ENCODE data around the gene ACACA.
"Not testable (repeated sequence)": the region's sequence is repeated elsewhere in the genome, so short reads cannot be mapped to it uniquely, and the experiment has no call there.

The ACACA gene

DNA sequence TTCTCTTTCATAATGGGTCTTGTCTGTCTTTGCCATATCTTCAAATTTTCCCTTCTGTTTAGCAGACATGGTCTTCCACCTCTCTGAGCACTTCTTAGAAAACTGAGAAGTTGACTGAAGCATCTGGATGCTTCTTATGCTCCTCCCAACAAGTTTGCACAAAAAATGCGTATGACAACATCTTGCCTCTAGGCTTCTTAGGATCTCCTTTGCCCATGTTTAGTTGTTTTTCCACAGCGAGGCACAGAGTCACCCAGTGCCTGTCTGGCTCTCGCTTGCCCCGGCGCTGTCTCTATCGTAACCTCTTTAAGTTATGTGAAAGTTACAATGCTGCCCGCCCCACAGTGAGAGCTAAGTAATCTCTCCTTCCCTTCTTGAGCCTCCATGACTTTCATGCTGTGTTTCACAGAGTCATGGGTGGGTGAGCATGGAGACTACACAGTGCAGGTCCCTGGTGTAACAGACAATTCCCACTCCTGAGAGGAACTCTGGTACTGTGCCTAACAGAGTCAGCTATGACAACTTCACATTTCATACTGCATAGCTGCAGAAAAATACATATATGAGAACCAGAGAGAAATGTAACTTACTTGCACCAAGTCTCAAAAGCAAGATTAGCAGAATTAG is 262.4 kb downstream of the ACACA start:
- H3K27ac ChIP-seq, result no peak overlapping the region

DNA sequence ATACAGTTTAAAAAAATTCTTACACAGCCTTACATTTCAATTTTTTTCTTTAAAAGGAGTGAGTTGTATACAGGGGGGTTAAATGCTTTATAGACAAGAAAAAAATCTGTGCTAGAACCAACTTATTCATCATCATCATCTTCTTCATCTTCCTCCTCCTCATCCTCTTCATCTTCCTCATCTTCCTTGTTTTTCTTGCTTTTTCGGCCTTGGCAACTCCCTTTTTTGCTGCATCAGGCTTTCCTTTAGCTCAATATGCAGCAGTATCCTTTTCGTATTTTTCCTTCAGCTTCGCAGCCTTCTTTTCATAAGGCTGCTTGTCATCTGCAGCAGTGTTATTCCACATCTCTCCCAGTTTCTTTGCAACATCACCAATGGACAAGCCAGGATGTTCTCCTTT is 263.1 kb downstream of the ACACA start:
- H3K27ac ChIP-seq, result not testable (repeated sequence)

More for the DNA sequence above, 262.4 kb downstream of the ACACA start:
- TF ChIP-seq ZFX (IDR thresholded peaks at IDR 0.05), result no peak
- TF ChIP-seq, protein P1, sequence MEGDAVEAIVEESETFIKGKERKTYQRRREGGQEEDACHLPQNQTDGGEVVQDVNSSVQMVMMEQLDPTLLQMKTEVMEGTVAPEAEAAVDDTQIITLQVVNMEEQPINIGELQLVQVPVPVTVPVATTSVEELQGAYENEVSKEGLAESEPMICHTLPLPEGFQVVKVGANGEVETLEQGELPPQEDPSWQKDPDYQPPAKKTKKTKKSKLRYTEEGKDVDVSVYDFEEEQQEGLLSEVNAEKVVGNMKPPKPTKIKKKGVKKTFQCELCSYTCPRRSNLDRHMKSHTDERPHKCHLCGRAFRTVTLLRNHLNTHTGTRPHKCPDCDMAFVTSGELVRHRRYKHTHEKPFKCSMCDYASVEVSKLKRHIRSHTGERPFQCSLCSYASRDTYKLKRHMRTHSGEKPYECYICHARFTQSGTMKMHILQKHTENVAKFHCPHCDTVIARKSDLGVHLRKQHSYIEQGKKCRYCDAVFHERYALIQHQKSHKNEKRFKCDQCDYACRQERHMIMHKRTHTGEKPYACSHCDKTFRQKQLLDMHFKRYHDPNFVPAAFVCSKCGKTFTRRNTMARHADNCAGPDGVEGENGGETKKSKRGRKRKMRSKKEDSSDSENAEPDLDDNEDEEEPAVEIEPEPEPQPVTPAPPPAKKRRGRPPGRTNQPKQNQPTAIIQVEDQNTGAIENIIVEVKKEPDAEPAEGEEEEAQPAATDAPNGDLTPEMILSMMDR (conservative IDR thresholded peaks at IDR 0.05), result no peak

DNA sequence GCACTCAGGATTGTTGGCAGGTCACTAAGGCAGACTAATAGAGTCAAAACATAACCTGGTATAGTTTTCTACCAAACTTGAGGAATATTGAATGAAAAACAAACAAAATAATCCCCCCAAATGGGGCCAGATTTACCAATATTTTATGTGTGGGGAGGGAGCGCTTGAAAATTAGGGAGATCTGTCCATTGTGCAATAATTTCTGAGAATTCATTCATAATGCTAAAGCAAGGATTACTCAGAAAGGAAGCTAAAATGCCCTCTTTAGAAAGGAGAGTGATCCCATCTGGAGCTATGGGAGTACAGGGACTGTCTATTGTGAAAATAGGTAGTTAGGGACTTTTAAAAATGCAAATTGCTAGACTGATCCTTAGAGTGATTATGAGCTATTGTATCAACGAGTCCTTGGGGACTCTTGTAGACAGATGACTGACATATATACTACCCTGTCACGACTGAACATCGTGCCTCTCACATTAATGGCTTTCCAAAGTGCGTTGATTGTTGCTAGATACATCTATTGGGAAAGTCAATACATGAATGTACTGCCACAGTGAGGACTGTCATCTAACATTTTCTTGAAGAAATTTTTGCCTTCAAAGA is 264.2 kb downstream of the ACACA start:
- TF ChIP-seq ZFX (IDR thresholded peaks at IDR 0.05), result no peak
- TF ChIP-seq, protein P1 (conservative IDR thresholded peaks at IDR 0.05), result no peak
- no peak overlapping the region for H3K27ac ChIP-seq

DNA sequence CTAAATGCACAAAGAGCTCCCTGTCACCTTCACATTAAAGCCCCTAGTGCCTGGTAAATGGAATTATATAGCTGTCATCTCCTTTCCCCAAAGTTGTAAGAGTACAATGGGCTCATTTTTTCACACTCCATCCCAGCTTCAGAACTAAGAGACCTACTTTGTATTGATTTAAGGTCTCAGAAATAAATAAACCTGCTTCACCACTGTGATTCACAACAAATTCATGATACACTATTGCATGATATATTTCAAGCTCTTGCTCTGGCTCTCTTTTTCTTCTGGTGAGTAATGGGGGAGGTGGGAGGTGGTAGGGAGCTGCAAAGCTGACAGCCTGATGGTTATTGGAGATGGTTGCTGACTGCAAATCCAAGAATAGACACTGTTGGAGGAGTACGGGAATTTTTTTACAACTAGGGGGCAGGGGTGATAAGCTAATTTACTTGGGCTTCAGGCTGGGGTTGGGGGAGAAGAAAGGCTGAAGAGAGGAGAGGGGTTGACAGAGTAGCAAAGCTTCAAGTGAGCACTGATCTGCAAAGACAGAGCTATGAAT is 268.0 kb downstream of the ACACA start:
- H3K27ac ChIP-seq, result no peak overlapping the region
- TF ChIP-seq, protein P1 (conservative IDR thresholded peaks at IDR 0.05), result no peak
- no peak for TF ChIP-seq ZFX (IDR thresholded peaks at IDR 0.05)

DNA sequence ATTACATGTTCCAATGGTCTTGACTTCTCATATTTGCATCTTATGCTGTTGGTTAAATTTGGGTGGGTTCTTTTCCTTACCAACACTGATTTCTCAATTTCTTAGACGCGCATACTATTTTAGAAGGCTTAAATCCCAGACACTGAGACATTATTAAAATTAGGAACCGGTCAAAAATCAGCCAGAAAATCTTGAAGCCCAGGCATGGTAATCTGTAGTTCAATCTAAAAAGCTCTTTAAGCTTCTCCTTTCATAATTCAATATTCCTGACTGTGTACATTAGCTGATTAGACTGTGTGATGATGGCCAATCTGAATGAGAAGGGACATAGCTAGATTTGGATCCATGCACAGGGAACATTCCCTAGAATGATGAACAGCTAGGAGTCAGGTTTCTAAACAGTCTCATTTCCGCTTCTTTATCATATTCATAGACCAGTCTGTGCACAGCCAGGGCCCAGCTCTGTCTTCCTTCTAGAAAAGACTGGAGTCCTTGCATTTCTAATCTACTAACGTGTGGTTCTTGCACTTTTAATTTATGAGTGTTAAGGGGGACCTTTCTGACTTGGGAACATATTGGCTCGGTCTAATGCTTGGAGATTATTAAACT is 268.6 kb downstream of the ACACA start:
- TF ChIP-seq, protein P1 (conservative IDR thresholded peaks at IDR 0.05), result no peak
- TF ChIP-seq ZFX (IDR thresholded peaks at IDR 0.05), result no peak
- no peak overlapping the region for H3K27ac ChIP-seq

DNA sequence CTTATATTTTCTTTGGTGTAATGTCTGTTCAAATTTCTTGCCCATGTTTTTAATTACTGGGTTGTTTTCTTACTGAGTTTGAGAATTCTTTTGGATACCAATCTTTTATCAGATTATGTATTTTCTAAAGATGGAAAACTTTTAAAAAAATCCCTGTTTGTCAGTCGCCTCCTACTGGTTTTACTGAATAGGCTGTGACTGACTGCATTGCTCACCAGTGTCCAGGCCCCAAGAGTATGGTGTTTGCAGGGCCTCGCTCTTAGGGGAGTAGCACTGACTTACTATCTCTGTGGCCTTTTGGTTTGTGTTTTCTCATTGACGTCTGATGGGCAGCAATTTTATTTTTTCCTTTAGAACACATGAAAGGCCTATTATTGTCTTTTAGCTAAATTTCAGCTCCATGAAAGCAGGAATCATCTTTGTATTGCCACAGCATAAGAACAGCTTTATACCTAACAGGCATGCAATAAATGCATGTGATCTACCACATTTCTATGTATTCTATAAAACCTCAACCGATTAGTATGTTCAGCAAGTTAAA is 269.5 kb downstream of the ACACA start:
- no peak overlapping the region for H3K27ac ChIP-seq
- no peak for TF ChIP-seq ZFX (IDR thresholded peaks at IDR 0.05)
- TF ChIP-seq, protein P1 (conservative IDR thresholded peaks at IDR 0.05), result no peak

DNA sequence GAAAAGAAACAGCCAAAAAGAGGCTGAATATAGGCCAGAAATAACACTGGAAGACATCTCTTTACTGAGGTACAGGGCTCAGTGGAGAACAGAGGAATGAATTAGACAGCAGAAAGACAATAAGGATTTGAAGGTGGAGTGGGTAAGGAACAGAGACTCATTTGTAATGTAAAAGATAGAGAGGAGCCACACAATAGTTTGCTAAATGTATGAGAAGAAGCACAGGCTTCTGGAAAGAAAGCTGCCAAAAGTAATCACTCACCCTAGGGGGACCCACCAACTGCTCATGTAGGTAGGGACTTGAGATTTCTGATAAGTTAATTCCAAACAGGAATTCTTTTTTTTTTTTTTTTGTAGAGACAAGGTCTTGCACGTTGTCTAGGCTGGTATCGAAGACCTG is 271.1 kb downstream of the ACACA start:
- no peak overlapping the region for H3K27ac ChIP-seq
- no peak for TF ChIP-seq ZFX (IDR thresholded peaks at IDR 0.05)
- TF ChIP-seq, protein P1 (conservative IDR thresholded peaks at IDR 0.05), result no peak

Measured in C4-2B (cell line).